HepG2 (cell line): ENCODE results near the gene PCNT. TPM values are rescaled to one million over a fixed set of nuclear protein-coding genes. Genes with fewer than 3 reads are reported as not detected.

Experiments
- AHR ChIP-seq: IDR thresholded peaks from 2 replicates; pipeline ENCODE4 v1.6.1; 2018; ENCODE audit warnings: missing genetic modification reagents, missing compliant biosample characterization
- ATF2 ChIP-seq: sonication (generic); formaldehyde crosslinking; IDR thresholded peaks from 2 replicates; pipeline ENCODE4 v1.4.0; 2020; ENCODE audit warnings: missing genetic modification reagents
- MBD4 ChIP-seq: IDR thresholded peaks from 2 replicates; pipeline ENCODE4 v1.6.1; 2012; ENCODE audit warnings: low read length, inconsistent platforms, borderline replicate concordance
- MTF1 ChIP-seq: sonication (generic); formaldehyde crosslinking; IDR thresholded peaks from 2 replicates; pipeline ENCODE4 v1.5.0; 2020; ENCODE audit warnings: missing genetic modification reagents
- MXI1 ChIP-seq: IDR thresholded peaks from 3 replicates; pipeline ENCODE4 v1.6.1; 2012; ENCODE audit warnings: low read depth, low read length, inconsistent platforms, borderline replicate concordance
- NFYC ChIP-seq: IDR thresholded peaks from 2 replicates; pipeline ENCODE4 v1.6.1; 2016; ENCODE audit warnings: missing genetic modification reagents, missing compliant biosample characterization
- REPIN1 ChIP-seq: sonication (generic); formaldehyde crosslinking; IDR thresholded peaks from 2 replicates; pipeline ENCODE4 v1.8.0; 2022; ENCODE audit warnings: missing genetic modification reagents, low read depth, mild to moderate bottlenecking, borderline replicate concordance
- ZMYM2 ChIP-seq: sonication (generic); formaldehyde crosslinking; IDR thresholded peaks from 2 replicates; pipeline ENCODE4 v1.8.0; 2022; ENCODE audit warnings: mild to moderate bottlenecking, missing genetic modification reagents
- ZNF101 ChIP-seq: sonication (generic); formaldehyde crosslinking; IDR thresholded peaks from 2 replicates; pipeline ENCODE4 v1.4.0; 2020; ENCODE audit warnings: mild to moderate bottlenecking, low read depth, missing genetic modification reagents, borderline replicate concordance
- ZNF577 ChIP-seq: sonication (generic); formaldehyde crosslinking; IDR thresholded peaks from 2 replicates; pipeline ENCODE4 v1.4.0; 2020; ENCODE audit warnings: mild to moderate bottlenecking, low read depth, missing genetic modification reagents, borderline replicate concordance
- polyA plus RNA-seq, 8 experiments: library from polyadenylated mRNA; depleted of rRNA in 3 of 8; stranded (reverse) in 7 of 8; unstranded in 1 of 8; fragments of >200 nt; fragmentation: Illumina TruSeq in 4 of 8; extraction: Trizol in 4 of 8; gene quantifications; 2 replicates each; pipeline versions ENCODE4 v1.2.1 to v1.2.3, GENCODE V29; 2011 to 2016; ENCODE audit warnings: low read depth in 4 of 8, missing spikeins in 1 of 8, mixed read lengths in 1 of 8; ENCODE audit not compliant: insufficient read depth in 1 of 8
- total RNA-seq, 5 experiments: library from RNA; depleted of rRNA; stranded (reverse); fragments of >200 nt; fragmentation: Illumina TruSeq; extraction: Trizol; gene quantifications; 2 replicates each; pipeline ENCODE4 v1.2.3, GENCODE V29; 2016; ENCODE audit warnings: low read depth in 1 of 5
- TF ChIP-seq, protein P1 (sequence below): sonication (generic); formaldehyde crosslinking; IDR thresholded peaks from 2 replicates; pipeline ENCODE4 v1.4.0; 2020; ENCODE audit warnings: missing genetic modification reagents, mild to moderate bottlenecking, borderline replicate concordance
- TF ChIP-seq, protein P2 (sequence below): fragments of 450-650 bp; IDR thresholded peaks from 2 replicates; pipeline ENCODE4 v1.6.1; 2017; ENCODE audit warnings: mild to moderate bottlenecking
- TF ChIP-seq, protein P3 (sequence below): IDR thresholded peaks from 2 replicates; pipeline ENCODE4 v1.6.1; 2016; ENCODE audit warnings: missing compliant biosample characterization, missing genetic modification reagents, borderline replicate concordance
- TF ChIP-seq, protein P4 (sequence below): IDR thresholded peaks from 2 replicates; pipeline ENCODE4 v1.6.1; 2016; ENCODE audit warnings: low read depth, missing genetic modification reagents, missing compliant biosample characterization

The PCNT gene
- total and polyA plus RNA-seq, 2 of the 13 experiments (the other 11 are each of a cell fraction or from before 2014, with no cell fraction given) = 5.6 to 12.4 TPM

- TF ChIP-seq, protein P1, sequence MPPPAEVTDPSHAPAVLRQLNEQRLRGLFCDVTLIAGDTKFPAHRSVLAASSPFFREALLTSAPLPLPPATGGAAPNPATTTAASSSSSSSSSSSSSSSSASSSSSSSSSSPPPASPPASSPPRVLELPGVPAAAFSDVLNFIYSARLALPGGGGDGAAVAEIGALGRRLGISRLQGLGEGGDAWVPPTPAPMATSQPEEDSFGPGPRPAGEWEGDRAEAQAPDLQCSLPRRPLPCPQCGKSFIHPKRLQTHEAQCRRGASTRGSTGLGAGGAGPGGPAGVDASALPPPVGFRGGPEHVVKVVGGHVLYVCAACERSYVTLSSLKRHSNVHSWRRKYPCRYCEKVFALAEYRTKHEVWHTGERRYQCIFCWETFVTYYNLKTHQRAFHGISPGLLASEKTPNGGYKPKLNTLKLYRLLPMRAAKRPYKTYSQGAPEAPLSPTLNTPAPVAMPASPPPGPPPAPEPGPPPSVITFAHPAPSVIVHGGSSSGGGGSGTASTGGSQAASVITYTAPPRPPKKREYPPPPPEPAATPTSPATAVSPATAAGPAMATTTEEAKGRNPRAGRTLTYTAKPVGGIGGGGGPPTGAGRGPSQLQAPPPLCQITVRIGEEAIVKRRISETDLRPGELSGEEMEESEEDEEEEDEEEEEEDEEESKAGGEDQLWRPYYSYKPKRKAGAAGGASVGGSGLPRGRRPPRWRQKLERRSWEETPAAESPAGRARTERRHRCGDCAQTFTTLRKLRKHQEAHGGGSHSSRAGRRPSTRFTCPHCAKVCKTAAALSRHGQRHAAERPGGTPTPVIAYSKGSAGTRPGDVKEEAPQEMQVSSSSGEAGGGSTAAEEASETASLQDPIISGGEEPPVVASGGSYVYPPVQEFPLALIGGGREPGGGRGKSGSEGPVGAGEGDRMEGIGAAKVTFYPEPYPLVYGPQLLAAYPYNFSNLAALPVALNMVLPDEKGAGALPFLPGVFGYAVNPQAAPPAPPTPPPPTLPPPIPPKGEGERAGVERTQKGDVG (CRISPR knock-in tag) = no peak
- TF ChIP-seq AHR (CRISPR knock-in tag) (no peak), ZNF577 (CRISPR knock-in tag) (no peak), ATF2 (peak; percentile 75; the same call in 1 of the 2 replicates), NFYC (CRISPR knock-in tag) (peak; percentile 91), MTF1 (CRISPR knock-in tag) (0 out of 2 replicates have a peak, but pooled peaks have one; percentile 47), ZMYM2 (no peak), MXI1 (peak; percentile 90), REPIN1 (CRISPR knock-in tag) (peak; percentile 60; the same call in 1 of the 2 replicates), MBD4 (no peak), ZNF101 (CRISPR knock-in tag) (no peak)
- TF ChIP-seq, protein P2, sequence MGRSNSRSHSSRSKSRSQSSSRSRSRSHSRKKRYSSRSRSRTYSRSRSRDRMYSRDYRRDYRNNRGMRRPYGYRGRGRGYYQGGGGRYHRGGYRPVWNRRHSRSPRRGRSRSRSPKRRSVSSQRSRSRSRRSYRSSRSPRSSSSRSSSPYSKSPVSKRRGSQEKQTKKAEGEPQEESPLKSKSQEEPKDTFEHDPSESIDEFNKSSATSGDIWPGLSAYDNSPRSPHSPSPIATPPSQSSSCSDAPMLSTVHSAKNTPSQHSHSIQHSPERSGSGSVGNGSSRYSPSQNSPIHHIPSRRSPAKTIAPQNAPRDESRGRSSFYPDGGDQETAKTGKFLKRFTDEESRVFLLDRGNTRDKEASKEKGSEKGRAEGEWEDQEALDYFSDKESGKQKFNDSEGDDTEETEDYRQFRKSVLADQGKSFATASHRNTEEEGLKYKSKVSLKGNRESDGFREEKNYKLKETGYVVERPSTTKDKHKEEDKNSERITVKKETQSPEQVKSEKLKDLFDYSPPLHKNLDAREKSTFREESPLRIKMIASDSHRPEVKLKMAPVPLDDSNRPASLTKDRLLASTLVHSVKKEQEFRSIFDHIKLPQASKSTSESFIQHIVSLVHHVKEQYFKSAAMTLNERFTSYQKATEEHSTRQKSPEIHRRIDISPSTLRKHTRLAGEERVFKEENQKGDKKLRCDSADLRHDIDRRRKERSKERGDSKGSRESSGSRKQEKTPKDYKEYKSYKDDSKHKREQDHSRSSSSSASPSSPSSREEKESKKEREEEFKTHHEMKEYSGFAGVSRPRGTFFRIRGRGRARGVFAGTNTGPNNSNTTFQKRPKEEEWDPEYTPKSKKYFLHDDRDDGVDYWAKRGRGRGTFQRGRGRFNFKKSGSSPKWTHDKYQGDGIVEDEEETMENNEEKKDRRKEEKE = no peak
- TF ChIP-seq, protein P3, sequence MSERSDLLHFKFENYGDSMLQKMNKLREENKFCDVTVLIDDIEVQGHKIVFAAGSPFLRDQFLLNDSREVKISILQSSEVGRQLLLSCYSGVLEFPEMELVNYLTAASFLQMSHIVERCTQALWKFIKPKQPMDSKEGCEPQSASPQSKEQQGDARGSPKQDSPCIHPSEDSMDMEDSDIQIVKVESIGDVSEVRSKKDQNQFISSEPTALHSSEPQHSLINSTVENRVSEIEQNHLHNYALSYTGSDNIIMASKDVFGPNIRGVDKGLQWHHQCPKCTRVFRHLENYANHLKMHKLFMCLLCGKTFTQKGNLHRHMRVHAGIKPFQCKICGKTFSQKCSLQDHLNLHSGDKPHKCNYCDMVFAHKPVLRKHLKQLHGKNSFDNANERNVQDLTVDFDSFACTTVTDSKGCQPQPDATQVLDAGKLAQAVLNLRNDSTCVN (CRISPR knock-in tag) = 0 out of 2 replicates have a peak, but pooled peaks have one; percentile 21
- TF ChIP-seq, protein P4, sequence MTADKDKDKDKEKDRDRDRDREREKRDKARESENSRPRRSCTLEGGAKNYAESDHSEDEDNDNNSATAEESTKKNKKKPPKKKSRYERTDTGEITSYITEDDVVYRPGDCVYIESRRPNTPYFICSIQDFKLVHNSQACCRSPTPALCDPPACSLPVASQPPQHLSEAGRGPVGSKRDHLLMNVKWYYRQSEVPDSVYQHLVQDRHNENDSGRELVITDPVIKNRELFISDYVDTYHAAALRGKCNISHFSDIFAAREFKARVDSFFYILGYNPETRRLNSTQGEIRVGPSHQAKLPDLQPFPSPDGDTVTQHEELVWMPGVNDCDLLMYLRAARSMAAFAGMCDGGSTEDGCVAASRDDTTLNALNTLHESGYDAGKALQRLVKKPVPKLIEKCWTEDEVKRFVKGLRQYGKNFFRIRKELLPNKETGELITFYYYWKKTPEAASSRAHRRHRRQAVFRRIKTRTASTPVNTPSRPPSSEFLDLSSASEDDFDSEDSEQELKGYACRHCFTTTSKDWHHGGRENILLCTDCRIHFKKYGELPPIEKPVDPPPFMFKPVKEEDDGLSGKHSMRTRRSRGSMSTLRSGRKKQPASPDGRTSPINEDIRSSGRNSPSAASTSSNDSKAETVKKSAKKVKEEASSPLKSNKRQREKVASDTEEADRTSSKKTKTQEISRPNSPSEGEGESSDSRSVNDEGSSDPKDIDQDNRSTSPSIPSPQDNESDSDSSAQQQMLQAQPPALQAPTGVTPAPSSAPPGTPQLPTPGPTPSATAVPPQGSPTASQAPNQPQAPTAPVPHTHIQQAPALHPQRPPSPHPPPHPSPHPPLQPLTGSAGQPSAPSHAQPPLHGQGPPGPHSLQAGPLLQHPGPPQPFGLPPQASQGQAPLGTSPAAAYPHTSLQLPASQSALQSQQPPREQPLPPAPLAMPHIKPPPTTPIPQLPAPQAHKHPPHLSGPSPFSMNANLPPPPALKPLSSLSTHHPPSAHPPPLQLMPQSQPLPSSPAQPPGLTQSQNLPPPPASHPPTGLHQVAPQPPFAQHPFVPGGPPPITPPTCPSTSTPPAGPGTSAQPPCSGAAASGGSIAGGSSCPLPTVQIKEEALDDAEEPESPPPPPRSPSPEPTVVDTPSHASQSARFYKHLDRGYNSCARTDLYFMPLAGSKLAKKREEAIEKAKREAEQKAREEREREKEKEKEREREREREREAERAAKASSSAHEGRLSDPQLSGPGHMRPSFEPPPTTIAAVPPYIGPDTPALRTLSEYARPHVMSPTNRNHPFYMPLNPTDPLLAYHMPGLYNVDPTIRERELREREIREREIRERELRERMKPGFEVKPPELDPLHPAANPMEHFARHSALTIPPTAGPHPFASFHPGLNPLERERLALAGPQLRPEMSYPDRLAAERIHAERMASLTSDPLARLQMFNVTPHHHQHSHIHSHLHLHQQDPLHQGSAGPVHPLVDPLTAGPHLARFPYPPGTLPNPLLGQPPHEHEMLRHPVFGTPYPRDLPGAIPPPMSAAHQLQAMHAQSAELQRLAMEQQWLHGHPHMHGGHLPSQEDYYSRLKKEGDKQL = no peak
Observed at GRCh38 chr21:46458315-46459023, 134.5 kb downstream of the PCNT start, which contains the start of gene DIP2A (continued).
